ENCODE data around the gene LRP1-AS. TPM values are rescaled to one million over a fixed set of nuclear protein-coding genes. Genes with fewer than 3 reads are reported as not detected.

The LRP1-AS gene
- polyA plus RNA-seq (2013, experiment 1 of 2) = not detected
- polyA plus RNA-seq (2013, experiment 2 of 2) = not detected

GRCh38 chr12:57146961-57147944 lies at the start of gene LRP1-AS:
TSS of gene LRP1-AS (minus strand) at chr12:57147619.
- Histone ChIP-seq H3K9ac (ENCODE audit: low read depth, low read length) (no peak within 1 kb of the TSS), H3K4me1 (ENCODE audit: insufficient read depth, low read length) (peaks cover 5% of the 10 kb centered on the region; the same call in 1 of the 2 replicates), H3K9me3 (ENCODE audit: insufficient read depth, low read depth, low read length) (no peaks in the 10 kb centered on the region), H3K36me3 (ENCODE audit: insufficient read depth, low read length) (peaks cover 87% of the 10 kb centered on the region), H3K4me3 (ENCODE audit: low read length) (no peak within 1 kb of the TSS), H3K27me3 (ENCODE audit: insufficient read depth, low read length) (no peaks in the 10 kb centered on the region), H3K27ac (ENCODE audit: low read depth, low read length) (peak within 1 kb of the TSS; percentile 24)
- 72% methylated on average over 8 of the region's 8 CpGs for WGBS

- Histone ChIP-seq H3K27ac (ENCODE audit: low read depth, low read length) (no peak overlapping the region), H3K4me3 (ENCODE audit: low read length) (no peak overlapping the region), H3K36me3 (ENCODE audit: insufficient read depth, low read length) (peaks cover 98% of the 10 kb centered on the region), H3K4me1 (ENCODE audit: insufficient read depth, low read length) (no peaks in the 10 kb centered on the region), H3K9ac (ENCODE audit: low read depth, low read length) (no peak overlapping the region), H3K27me3 (ENCODE audit: insufficient read depth, low read length) (no peaks in the 10 kb centered on the region), H3K9me3 (ENCODE audit: insufficient read depth, low read depth, low read length) (no peaks in the 10 kb centered on the region)
- WGBS = 97% methylated on average over 22 of the region's 22 CpGs
These were observed 49.5 kb upstream of the LRP1-AS start for GRCh38 chr12:57196956-57197355.

- Histone ChIP-seq H3K4me1 (ENCODE audit: insufficient read depth, low read length) (no peaks in the 10 kb centered on the region), H3K36me3 (ENCODE audit: insufficient read depth, low read length) (peaks cover 98% of the 10 kb centered on the region), H3K9me3 (ENCODE audit: insufficient read depth, low read depth, low read length) (no peaks in the 10 kb centered on the region), H3K27me3 (ENCODE audit: insufficient read depth, low read length) (no peaks in the 10 kb centered on the region), H3K9ac (ENCODE audit: low read depth, low read length) (no peak overlapping the region), H3K27ac (ENCODE audit: low read depth, low read length) (no peak overlapping the region), H3K4me3 (ENCODE audit: low read length) (no peak overlapping the region)
- WGBS = 96% methylated on average over 4 of the region's 4 CpGs
These were observed 49.0 kb upstream of the LRP1-AS start for GRCh38 chr12:57196439-57196838.

- no peaks in the 10 kb centered on the region for H3K4me1 ChIP-seq (ENCODE audit: insufficient read depth, low read length)
- WGBS = 94% methylated on average over 34 of the region's 34 CpGs
- no peaks in the 10 kb centered on the region for H3K9me3 ChIP-seq (ENCODE audit: insufficient read depth, low read depth, low read length)
- H3K36me3 ChIP-seq (ENCODE audit: insufficient read depth, low read length) = peaks cover 98% of the 10 kb centered on the region
- no peaks in the 10 kb centered on the region for H3K27me3 ChIP-seq (ENCODE audit: insufficient read depth, low read length)
- no peak overlapping the region for H3K4me3 ChIP-seq (ENCODE audit: low read length)
- H3K9ac ChIP-seq (ENCODE audit: low read depth, low read length) = no peak overlapping the region
- no peak overlapping the region for H3K27ac ChIP-seq (ENCODE audit: low read depth, low read length)
These were observed 48.4 kb upstream of the LRP1-AS start for GRCh38 chr12:57195611-57196371.

- no peaks in the 10 kb centered on the region for H3K9me3 ChIP-seq (ENCODE audit: insufficient read depth, low read depth, low read length)
- H3K36me3 ChIP-seq (ENCODE audit: insufficient read depth, low read length) = peaks cover 100% of the 10 kb centered on the region
- no peak overlapping the region for H3K9ac ChIP-seq (ENCODE audit: low read depth, low read length)
- no peaks in the 10 kb centered on the region for H3K4me1 ChIP-seq (ENCODE audit: insufficient read depth, low read length)
- H3K27me3 ChIP-seq (ENCODE audit: insufficient read depth, low read length) = no peaks in the 10 kb centered on the region
- 96% methylated on average over 19 of the region's 19 CpGs for WGBS
- H3K4me3 ChIP-seq (ENCODE audit: low read length) = no peak overlapping the region
- H3K27ac ChIP-seq (ENCODE audit: low read depth, low read length) = no peak overlapping the region
These were observed 47.8 kb upstream of the LRP1-AS start for GRCh38 chr12:57195186-57195585.

GRCh38 chr12:57194253-57194652 lies 46.8 kb upstream of the LRP1-AS start:
- H3K27me3 ChIP-seq (ENCODE audit: insufficient read depth, low read length) = no peaks in the 10 kb centered on the region
- no peaks in the 10 kb centered on the region for H3K9me3 ChIP-seq (ENCODE audit: insufficient read depth, low read depth, low read length)
- peaks cover 100% of the 10 kb centered on the region for H3K36me3 ChIP-seq (ENCODE audit: insufficient read depth, low read length)
- no peak overlapping the region for H3K9ac ChIP-seq (ENCODE audit: low read depth, low read length)
- WGBS = 95% methylated on average over 18 of the region's 18 CpGs
- no peak overlapping the region for H3K4me3 ChIP-seq (ENCODE audit: low read length)
- H3K27ac ChIP-seq (ENCODE audit: low read depth, low read length) = no peak overlapping the region
- no peaks in the 10 kb centered on the region for H3K4me1 ChIP-seq (ENCODE audit: insufficient read depth, low read length)

GRCh38 chr12:57193706-57194245 lies 46.4 kb upstream of the LRP1-AS start:
- Histone ChIP-seq H3K27ac (ENCODE audit: low read depth, low read length) (no peak overlapping the region), H3K36me3 (ENCODE audit: insufficient read depth, low read length) (peaks cover 100% of the 10 kb centered on the region), H3K27me3 (ENCODE audit: insufficient read depth, low read length) (no peaks in the 10 kb centered on the region), H3K9me3 (ENCODE audit: insufficient read depth, low read depth, low read length) (no peaks in the 10 kb centered on the region), H3K4me1 (ENCODE audit: insufficient read depth, low read length) (no peaks in the 10 kb centered on the region), H3K9ac (ENCODE audit: low read depth, low read length) (no peak overlapping the region), H3K4me3 (ENCODE audit: low read length) (no peak overlapping the region)
- WGBS = 87% methylated on average over 19 of the region's 19 CpGs

- H3K4me1 ChIP-seq (ENCODE audit: insufficient read depth, low read length) = no peaks in the 10 kb centered on the region
- H3K9me3 ChIP-seq (ENCODE audit: insufficient read depth, low read depth, low read length) = no peaks in the 10 kb centered on the region
These were observed 45.5 kb upstream of the LRP1-AS start for GRCh38 chr12:57192920-57193319.

GRCh38 chr12:57191410-57191809 lies 44.0 kb upstream of the LRP1-AS start:
- Histone ChIP-seq H3K27me3 (ENCODE audit: insufficient read depth, low read length) (no peaks in the 10 kb centered on the region), H3K9me3 (ENCODE audit: insufficient read depth, low read depth, low read length) (no peaks in the 10 kb centered on the region), H3K27ac (ENCODE audit: low read depth, low read length) (no peak overlapping the region), H3K9ac (ENCODE audit: low read depth, low read length) (no peak overlapping the region), H3K4me3 (ENCODE audit: low read length) (no peak overlapping the region), H3K36me3 (ENCODE audit: insufficient read depth, low read length) (peaks cover 100% of the 10 kb centered on the region), H3K4me1 (ENCODE audit: insufficient read depth, low read length) (no peaks in the 10 kb centered on the region)
- WGBS = 97% methylated on average over 11 of the region's 11 CpGs

More at GRCh38 chr12:57192920-57193319, 45.5 kb upstream of the LRP1-AS start:
- Histone ChIP-seq H3K27me3 (ENCODE audit: insufficient read depth, low read length) (no peaks in the 10 kb centered on the region), H3K9ac (ENCODE audit: low read depth, low read length) (no peak overlapping the region; the same call in 1 of the 2 replicates), H3K36me3 (ENCODE audit: insufficient read depth, low read length) (peaks cover 100% of the 10 kb centered on the region), H3K4me3 (ENCODE audit: low read length) (no peak overlapping the region), H3K27ac (ENCODE audit: low read depth, low read length) (no peak overlapping the region)
- WGBS = 94% methylated on average over 16 of the region's 16 CpGs

GRCh38 chr12:57190821-57191220 lies 43.4 kb upstream of the LRP1-AS start:
- Histone ChIP-seq H3K4me3 (ENCODE audit: low read length) (no peak overlapping the region), H3K9ac (ENCODE audit: low read depth, low read length) (no peak overlapping the region), H3K27ac (ENCODE audit: low read depth, low read length) (no peak overlapping the region), H3K27me3 (ENCODE audit: insufficient read depth, low read length) (no peaks in the 10 kb centered on the region), H3K36me3 (ENCODE audit: insufficient read depth, low read length) (peaks cover 100% of the 10 kb centered on the region), H3K9me3 (ENCODE audit: insufficient read depth, low read depth, low read length) (no peaks in the 10 kb centered on the region), H3K4me1 (ENCODE audit: insufficient read depth, low read length) (no peaks in the 10 kb centered on the region)
- WGBS = 95% methylated on average over 23 of the region's 23 CpGs

- Histone ChIP-seq H3K9ac (ENCODE audit: low read depth, low read length) (no peak overlapping the region), H3K27ac (ENCODE audit: low read depth, low read length) (no peak overlapping the region), H3K36me3 (ENCODE audit: insufficient read depth, low read length) (peaks cover 100% of the 10 kb centered on the region), H3K4me3 (ENCODE audit: low read length) (no peak overlapping the region), H3K4me1 (ENCODE audit: insufficient read depth, low read length) (no peaks in the 10 kb centered on the region), H3K9me3 (ENCODE audit: insufficient read depth, low read depth, low read length) (no peaks in the 10 kb centered on the region), H3K27me3 (ENCODE audit: insufficient read depth, low read length) (no peaks in the 10 kb centered on the region)
- 97% methylated on average over 6 of the region's 6 CpGs for WGBS
These were observed 42.6 kb upstream of the LRP1-AS start for GRCh38 chr12:57190037-57190436.
